A549 treated with Hydrocortisone at 1 μM for 4 hours (cell line): ENCODE data around the gene C6orf52. TPM values are rescaled to one million over a fixed set of nuclear protein-coding genes. Genes with fewer than 3 reads are reported as not detected.

ENCODE experiments used
- total RNA-seq: library from RNA; stranded (reverse); fragments of 200-300 nt; extraction: Qiagen RNA extraction; gene quantifications from 5 replicates; pipeline ENCODE4 v1.2.3, GENCODE V29; 2022

The C6orf52 gene
- 1.5 to 2.7 TPM (median 2.1 TPM) in 5 replicates for total RNA-seq

DNA sequence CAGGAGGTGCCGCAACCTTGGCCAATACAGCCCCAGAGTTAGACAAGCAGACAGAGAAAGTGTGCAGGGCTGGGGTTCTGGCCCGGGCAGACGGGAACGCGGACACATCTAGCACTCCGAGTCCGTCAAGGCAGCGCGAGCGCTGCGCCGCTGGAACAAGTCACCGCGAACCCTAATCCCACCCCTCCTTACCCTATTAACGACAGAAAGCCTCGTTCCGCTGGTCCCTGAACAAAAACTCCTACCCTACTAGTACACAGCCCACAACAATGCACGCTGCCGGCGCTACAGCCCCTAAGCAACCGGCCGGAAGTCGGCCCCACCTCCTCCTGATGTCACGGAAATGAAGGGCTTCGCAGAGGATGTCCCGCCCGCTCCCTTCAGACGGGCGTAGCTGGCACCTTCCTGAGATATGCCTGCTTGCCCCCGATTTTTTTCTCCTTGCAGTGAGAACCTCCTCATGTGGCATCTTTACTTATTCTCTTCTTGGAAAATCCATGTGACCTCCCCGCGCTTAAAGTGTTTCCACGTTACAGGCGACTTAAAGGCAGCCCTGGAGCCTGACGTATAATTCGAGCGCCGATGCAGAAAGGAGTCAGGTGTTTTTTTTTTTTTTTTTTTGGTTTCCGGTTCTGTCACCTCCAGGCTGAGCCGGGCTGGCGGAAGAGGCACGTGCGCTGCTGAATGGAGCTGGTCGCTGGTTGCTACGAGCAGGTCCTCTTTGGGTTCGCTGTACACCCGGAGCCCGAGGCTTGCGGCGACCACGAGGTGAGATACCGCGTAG lies at the start of gene C6orf52, which contains the start of gene PAK1IP1:
Gene C6orf52 (minus strand): TSS at position 315 of the 784 bp plus-strand sequence. CDS start 7,066 bp downstream, outside the sequence.
Gene PAK1IP1 (plus strand): TSS at position 671 of the 784 bp plus-strand sequence. CDS start 14 bp downstream, at position 685.

DNA sequence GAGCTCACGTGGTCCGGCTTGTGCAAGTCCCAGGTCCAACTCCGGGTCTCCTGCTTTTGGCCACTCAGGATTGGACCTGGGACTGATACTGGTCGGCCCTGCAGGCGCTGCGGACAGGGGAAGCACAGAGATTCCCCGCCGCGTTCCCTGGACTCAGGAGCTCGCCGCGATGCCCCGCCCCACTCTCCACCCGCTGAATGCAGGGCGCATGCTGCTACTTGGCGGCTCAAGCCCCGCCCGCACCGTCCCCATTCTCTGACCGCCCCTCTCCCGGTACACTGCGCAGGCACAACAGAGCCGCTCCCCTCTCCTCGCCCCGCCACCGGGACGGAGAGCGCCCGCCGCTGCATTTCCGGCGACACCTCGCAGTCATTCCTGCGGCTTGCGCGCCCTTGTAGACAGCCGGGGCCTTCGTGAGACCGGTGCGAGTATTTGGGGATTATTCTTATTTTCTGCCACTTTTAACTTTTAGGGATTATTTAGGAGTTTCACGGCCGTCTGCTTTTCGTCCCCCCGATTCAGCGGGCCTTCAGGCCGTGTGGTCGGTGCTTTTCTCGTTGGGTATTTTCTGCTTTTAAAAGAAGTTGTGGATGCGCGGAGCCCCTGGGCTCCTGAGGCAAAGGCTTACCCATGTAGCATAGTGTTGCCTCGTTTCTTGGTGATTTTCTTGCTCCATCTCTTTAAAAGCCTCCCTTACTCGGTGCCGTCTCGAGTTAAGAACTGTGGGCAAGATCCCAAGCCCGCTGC lies 28.6 kb upstream of the C6orf52 start, which contains the start of gene TMEM14C:
Gene TMEM14C (plus strand): TSS at position 251 of the 747 bp plus-strand sequence. CDS start 1,544 bp downstream, outside the sequence.

Other genes with a start within 250 kb of the C6orf52 start
- 4.6 to 7.8 TPM (median 4.9 TPM) in 5 replicates for gene GCNT2, start 173.3 kb downstream of the C6orf52 start, total RNA-seq
- gene PAK1IP1, start 356 bp upstream of the C6orf52 start, total RNA-seq = 17.2 to 22.9 TPM (median 19.6 TPM) in 5 replicates
- gene TMEM14C, start 28.5 kb upstream of the C6orf52 start, total RNA-seq = 141 to 168 TPM (median 150 TPM) in 5 replicates
- 122 to 161 TPM (median 139 TPM) in 5 replicates for gene TMEM14B, start 53.2 kb upstream of the C6orf52 start, total RNA-seq
- 0.09 to 0.21 TPM (median 0.13 TPM) in 5 replicates for gene MAK, start 143.9 kb upstream of the C6orf52 start, total RNA-seq
- gene GCM2, start 187.4 kb upstream of the C6orf52 start, total RNA-seq = 0.03 TPM in 1 of 5 replicates, not detected in the others
- gene SYCP2L, start 192.4 kb upstream of the C6orf52 start, total RNA-seq = 1.3 to 4.0 TPM (median 2.4 TPM) in 5 replicates